Keratinocyte (primary cell): ENCODE data around the gene TJP2. TPM values are rescaled to one million over a fixed set of nuclear protein-coding genes. Genes with fewer than 3 reads are reported as not detected.

Experiments
- DNase-seq: peaks from one replicate; pipeline ENCODE4 v3.0.0-alpha.2; 2011; ENCODE audit warnings: low read depth, missing footprints, low spot score
- FAIRE-seq: peaks from 2 replicates; lab custom pipeline; 2011; peaks lifted over from hg19 to GRCh38; lab: Jason Lieb, UNC
- H2AFZ ChIP-seq: 2 replicates; pipeline ENCODE4 v1.6.0; 2012; ENCODE audit warnings: low read length, control low read depth, inconsistent platforms; ENCODE audit not compliant: control insufficient read depth
- H3K27ac ChIP-seq: 2 replicates; pipeline ENCODE4 v1.5.1; 2011; ENCODE audit warnings: low read length; ENCODE audit not compliant: control insufficient read depth, insufficient read depth
- H3K27me3 ChIP-seq: 3 replicates; pipeline ENCODE4 v1.6.0; 2011; ENCODE audit warnings: low read length; ENCODE audit not compliant: control insufficient read depth, insufficient read depth; ENCODE audit errors: extremely low read depth
- H3K36me3 ChIP-seq, 2 experiments: 2 replicates in 1 of 2; 3 replicates in 1 of 2; pipeline ENCODE4 v1.5.1; 2011; ENCODE audit warnings: low read length in 2 of 2, mild to moderate bottlenecking in 1 of 2; ENCODE audit not compliant: control insufficient read depth in 2 of 2, insufficient read depth in 2 of 2; ENCODE audit errors: extremely low read depth in 1 of 2
- H3K4me1 ChIP-seq: 3 replicates; pipeline ENCODE4 v1.5.1; 2011; ENCODE audit warnings: low read length; ENCODE audit not compliant: control insufficient read depth, insufficient read depth; ENCODE audit errors: extremely low read depth
- H3K4me2 ChIP-seq: 3 replicates; pipeline ENCODE4 v1.6.0; 2011; ENCODE audit warnings: low read depth, low read length; ENCODE audit not compliant: control insufficient read depth, insufficient read depth; ENCODE audit errors: extremely low read depth
- H3K4me3 ChIP-seq, 3 experiments: fragments of 200-600 bp in 1 of 3; sonication (generic) in 1 of 3; 2 replicates in 2 of 3; 3 replicates in 1 of 3; pipeline ENCODE4 v1.5.1; 2011 to 2016; ENCODE audit warnings: low read length in 3 of 3, mild to moderate bottlenecking in 3 of 3, control low read depth in 2 of 3, inconsistent platforms in 1 of 3, low read depth in 1 of 3, mixed read lengths in 1 of 3, mixed run types in 1 of 3, moderate library complexity in 1 of 3; ENCODE audit not compliant: control insufficient read depth in 2 of 3, insufficient read depth in 2 of 3; ENCODE audit errors: extremely low read depth in 1 of 3
- H3K79me2 ChIP-seq: 2 replicates; pipeline ENCODE4 v1.6.0; 2012; ENCODE audit warnings: low read length; ENCODE audit not compliant: control insufficient read depth, insufficient read depth
- H3K9ac ChIP-seq: 3 replicates; pipeline ENCODE4 v1.6.0; 2011; ENCODE audit warnings: low read length; ENCODE audit not compliant: control insufficient read depth, insufficient read depth; ENCODE audit errors: extremely low read depth
- H3K9me1 ChIP-seq: 3 replicates; pipeline ENCODE4 v1.6.0; 2011; ENCODE audit warnings: low read length; ENCODE audit not compliant: control insufficient read depth, insufficient read depth; ENCODE audit errors: extremely low read depth
- H3K9me3 ChIP-seq: 2 replicates; pipeline ENCODE4 v1.5.1; 2012; ENCODE audit warnings: low read depth, low read length; ENCODE audit not compliant: control insufficient read depth
- H4K20me1 ChIP-seq: 3 replicates; pipeline ENCODE4 v1.6.0; 2011; ENCODE audit warnings: low read length; ENCODE audit not compliant: control insufficient read depth, insufficient read depth; ENCODE audit errors: extremely low read depth
- CTCF ChIP-seq, 3 experiments: IDR thresholded peaks in 1 of 3; conservative IDR thresholded peaks in 1 of 3; optimal IDR thresholded peaks in 1 of 3; 2 replicates in 2 of 3; 3 replicates in 1 of 3; pipeline versions ENCODE3 to v1.5.1; 2011; ENCODE audit warnings: low read length in 3 of 3, mild to moderate bottlenecking in 3 of 3, moderate library complexity in 2 of 3, control low read depth in 1 of 3, inconsistent platforms in 1 of 3; ENCODE audit not compliant: insufficient read depth in 2 of 3; ENCODE audit errors: extremely low read depth in 1 of 3
- EZH2 ChIP-seq: IDR thresholded peaks from one replicate; pipeline ENCODE4 v1.6.1; 2012; ENCODE audit warnings: inconsistent platforms, mild to moderate bottlenecking, low read length, moderate library complexity
- dilution Hi-C: fragments of 300-500 bp; cut with MboI; formaldehyde crosslinking; loops from one replicate; pipeline ENCODE4 v1.7.0; 2020; ENCODE audit warnings: low sequenced_read_pairs; ENCODE audit not compliant: extremely low pct_ligation_motif_present
- polyA plus RNA-seq, 5 experiments: library from polyadenylated mRNA; depleted of rRNA in 3 of 5; stranded (reverse) in 3 of 5; stranded (forward) in 1 of 5; unstranded in 1 of 5; fragments of >200 nt; gene quantifications; 1 replicate in 1 of 5; 2 replicates in 3 of 5; 3 replicates in 1 of 5; pipeline versions ENCODE4 v1.2.1 to v1.2.3, GENCODE V29; 2011 to 2012; ENCODE audit warnings: missing spikeins in 2 of 5, low read depth in 1 of 5, low replicate concordance in 1 of 5

TJP2 gene
- polyA plus RNA-seq, 1 donor (not counting 4 experiments of a cell fraction or from before 2014, with no cell fraction given): 74.8 TPM

GRCh38 chr9:69179037-69179436 lies 5.0 kb downstream of the TJP2 start:
- TF ChIP-seq EZH2: no peak
- no peak for TF ChIP-seq CTCF (optimal IDR thresholded peaks at IDR 0.05 in 1 of 3, IDR thresholded peaks at IDR 0.05 in 1 of 3, conservative IDR thresholded peaks at IDR 0.05 in 1 of 3; ENCODE audit: extremely low read depth in 1 of 3, insufficient read depth in 2 of 3, low read length in 3 of 3)
- Histone ChIP-seq H3K27ac (peak overlapping the region; percentile 100), H3K36me3 (peaks cover 1 to 8% of the 10 kb centered on the region in 2 experiments), H3K4me1 (peaks cover 64% of the 10 kb centered on the region), H3K9me1 (no peaks in the 10 kb centered on the region), H3K4me3 (no peak overlapping the region), H3K9me3 (no peaks in the 10 kb centered on the region), H3K4me2 (peak overlapping the region; percentile 91), H3K79me2 (peaks cover 84% of the 10 kb centered on the region), H4K20me1 (no peaks in the 10 kb centered on the region), H3K9ac (peak overlapping the region; percentile 49), H3K27me3 (no peaks in the 10 kb centered on the region), H2AFZ (no peak overlapping the region)
- DNase-seq: no peak
- dilution Hi-C loops: no loop called here
- FAIRE-seq: no peak

GRCh38 chr9:69180200-69180599 lies 6.1 kb downstream of the TJP2 start:
- H3K27me3 ChIP-seq: no peaks in the 10 kb centered on the region
- FAIRE-seq (no peak), DNase-seq (no peak)
- H2AFZ ChIP-seq: no peak overlapping the region
- dilution Hi-C loops: no loop called here
- peaks cover 84% of the 10 kb centered on the region for H3K79me2 ChIP-seq
- no peaks in the 10 kb centered on the region for H3K9me3 ChIP-seq
- H4K20me1 ChIP-seq: no peaks in the 10 kb centered on the region
- H3K36me3 ChIP-seq: peaks cover 4 to 9% of the 10 kb centered on the region in 2 experiments
- H3K9me1 ChIP-seq: no peaks in the 10 kb centered on the region
- H3K9ac ChIP-seq: peak overlapping the region; percentile 69
- peak overlapping the region in 2 of 3 experiments; percentile 31 to 55 for H3K4me3 ChIP-seq
- peak overlapping the region; percentile 83 for H3K4me2 ChIP-seq
- H3K4me1 ChIP-seq: peaks cover 64% of the 10 kb centered on the region
- H3K27ac ChIP-seq: peak overlapping the region; percentile 92
- TF ChIP-seq EZH2 (no peak), CTCF (optimal IDR thresholded peaks at IDR 0.05 in 1 of 3, IDR thresholded peaks at IDR 0.05 in 1 of 3, conservative IDR thresholded peaks at IDR 0.05 in 1 of 3; ENCODE audit: extremely low read depth in 1 of 3, insufficient read depth in 2 of 3, low read length in 3 of 3) (no peak)
